SKM-1 (cell line): ENCODE results near the gene MLANA.

ENCODE experiments used
- DNase-seq: peaks from one replicate; lab custom pipeline; 2025; ENCODE audit not compliant: unreplicated experiment; lab: John Stamatoyannopoulos, UW

Gene MLANA

DNA sequence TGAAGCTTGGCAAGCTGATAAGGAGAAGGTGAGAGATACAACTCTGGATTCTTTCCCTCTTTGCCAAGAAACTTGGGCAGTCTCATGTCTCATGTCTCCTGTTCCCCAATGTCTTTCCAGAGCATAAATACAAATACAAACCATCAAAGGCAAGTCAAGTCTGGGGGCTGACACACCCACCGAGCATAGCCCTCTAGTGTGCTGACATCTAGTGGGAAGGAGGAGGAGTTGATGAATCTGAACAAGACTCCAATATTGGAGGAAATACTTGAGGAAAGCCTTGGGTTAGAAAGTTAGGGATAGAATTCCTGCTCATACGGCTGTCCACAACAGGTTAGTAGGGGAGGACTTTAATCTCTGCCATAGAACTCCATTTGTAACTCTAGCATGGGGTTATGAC lies 8.6 kb downstream of the MLANA start:
- no peak for DNase-seq

DNA sequence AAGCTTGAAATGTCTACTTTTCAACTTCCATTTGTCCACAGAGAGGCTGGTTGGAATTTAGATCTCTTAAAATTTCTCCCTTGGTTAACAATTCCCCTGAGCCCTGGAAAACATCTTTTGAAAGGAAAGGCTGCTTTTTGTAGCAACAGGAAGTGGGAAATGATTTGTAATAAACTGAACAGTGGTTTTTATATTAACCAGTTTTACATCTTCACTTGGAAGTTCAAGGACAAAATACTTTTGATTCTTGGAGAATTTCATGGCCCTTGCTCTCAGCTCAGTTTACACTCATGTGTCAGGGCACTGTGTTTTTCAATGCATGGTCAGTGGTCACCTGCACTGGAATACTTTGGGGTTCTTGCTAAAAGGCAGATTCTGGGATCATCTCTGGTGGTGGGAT lies 9.9 kb downstream of the MLANA start:
- DNase-seq: no peak

DNA sequence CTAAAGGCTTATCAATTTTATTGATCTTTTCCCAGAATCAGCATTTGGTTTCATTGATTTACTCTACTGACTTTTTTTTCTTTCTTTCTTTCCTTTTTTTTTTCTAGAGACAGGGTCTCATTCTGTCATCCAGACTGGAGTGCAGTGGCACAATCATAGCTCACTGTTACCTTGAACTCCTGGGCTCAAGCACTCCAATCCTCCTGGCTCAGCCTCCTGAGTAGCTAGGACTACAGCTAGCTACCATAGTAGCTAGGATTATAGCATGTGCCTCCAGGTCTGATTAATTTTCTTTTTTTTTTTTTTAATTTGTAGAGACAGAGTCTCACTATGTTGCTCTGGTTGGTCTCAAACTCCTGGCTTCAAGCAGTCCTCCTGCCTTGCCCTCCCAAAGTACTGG lies 11.7 kb downstream of the MLANA start:
- no peak for DNase-seq

DNA sequence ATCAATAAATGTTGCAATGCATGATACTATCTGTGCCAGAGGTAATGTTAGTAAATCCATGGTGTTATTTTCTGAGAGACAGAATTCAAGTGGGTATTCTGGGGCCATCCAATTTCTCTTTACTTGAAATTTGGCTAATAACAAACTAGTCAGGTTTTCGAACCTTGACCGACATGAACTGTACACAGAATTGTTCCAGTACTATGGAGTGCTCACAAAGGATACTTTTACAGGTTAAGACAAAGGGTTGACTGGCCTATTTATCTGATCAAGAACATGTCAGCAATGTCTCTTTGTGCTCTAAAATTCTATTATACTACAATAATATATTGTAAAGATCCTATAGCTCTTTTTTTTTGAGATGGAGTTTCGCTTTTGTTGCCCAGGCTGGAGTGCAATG lies 18.2 kb downstream of the MLANA start:
- DNase-seq: no peak

DNA sequence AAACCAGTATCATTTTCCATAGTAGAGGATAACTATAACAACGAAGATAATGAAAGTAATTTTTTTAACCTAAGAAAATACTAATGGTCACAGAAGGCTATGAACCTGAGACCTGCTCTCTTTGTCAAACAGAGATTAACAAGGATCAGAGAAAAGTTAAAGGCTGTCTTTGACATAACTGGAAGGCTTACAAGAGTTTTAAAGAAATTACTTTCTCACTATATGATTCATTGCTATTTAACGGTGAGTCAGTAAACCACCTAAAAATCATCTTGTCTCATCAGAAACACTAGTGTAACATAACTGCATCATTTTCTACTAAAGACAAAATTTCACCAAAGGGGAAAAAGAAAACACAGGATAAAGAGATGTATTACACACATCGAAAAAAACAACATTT lies 19.3 kb downstream of the MLANA start:
- DNase-seq: no peak

DNA sequence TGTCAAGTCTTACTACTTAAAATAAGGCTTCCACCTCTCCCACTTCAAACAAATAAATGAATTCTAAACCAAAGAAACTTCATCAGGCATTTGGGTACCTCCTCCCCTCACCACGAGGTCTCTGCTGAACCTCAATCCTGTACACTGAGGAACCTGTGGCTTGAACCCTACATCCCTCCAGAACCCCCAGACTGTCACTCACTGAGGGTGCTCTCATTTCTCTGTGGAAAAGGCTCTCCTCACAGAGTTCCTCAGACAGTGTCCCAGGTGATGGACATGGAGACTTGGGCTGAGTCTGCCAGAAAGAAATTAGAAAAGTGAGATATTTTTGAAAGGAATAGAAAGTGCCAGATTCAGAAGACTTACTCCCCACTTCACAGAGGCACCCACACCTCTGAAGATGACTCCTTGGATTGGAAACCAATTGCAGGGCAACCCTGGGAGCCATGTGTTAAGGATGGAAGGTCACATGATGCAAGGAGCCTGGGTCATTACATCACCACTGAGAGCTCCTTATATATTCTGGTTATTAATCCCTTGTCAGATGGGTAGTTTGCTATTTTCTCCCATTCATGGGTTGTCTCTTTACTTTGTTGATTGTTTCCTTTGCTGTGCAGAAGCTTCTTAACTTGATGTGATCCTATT lies 19.8 kb downstream of the MLANA start:
- no peak for DNase-seq

DNA sequence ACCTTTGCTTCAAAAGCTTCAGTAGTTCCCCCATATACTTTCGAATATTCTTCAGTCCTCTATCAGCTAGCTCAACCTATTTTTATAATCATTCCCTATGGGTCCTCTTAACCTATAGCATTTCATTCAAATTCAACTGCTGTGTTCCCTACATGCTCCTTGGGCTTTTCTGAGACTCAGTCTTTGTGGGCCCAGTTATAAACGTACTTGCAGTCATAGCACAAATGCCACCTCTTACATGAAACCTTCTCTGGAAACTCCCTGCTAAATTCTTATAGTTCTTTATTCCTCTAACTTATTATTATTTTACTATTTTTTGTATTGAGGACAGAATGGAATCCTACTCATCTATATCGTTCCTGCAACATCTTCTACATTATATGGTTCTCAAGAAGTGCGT lies 24.7 kb downstream of the MLANA start:
- no peak for DNase-seq

DNA sequence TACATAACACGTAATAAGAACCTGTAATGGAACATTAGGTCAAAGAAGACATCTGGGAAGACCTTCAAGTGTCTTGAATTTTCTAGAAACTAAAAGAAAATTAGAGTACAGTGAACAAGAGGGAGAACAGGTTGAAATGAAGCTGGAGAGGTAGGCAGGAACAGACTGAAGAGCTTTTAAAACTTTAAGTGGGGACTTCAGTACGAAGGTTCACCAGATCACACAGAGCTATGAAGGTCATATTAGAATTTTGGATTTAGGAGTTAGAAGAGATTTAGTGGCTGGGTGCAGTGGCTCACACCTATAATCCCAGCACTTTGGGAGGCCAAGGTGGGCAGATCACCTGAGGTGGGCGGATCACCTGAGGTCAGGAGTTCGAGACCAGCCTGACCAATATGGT lies 26.6 kb downstream of the MLANA start:
- DNase-seq: no peak

DNA sequence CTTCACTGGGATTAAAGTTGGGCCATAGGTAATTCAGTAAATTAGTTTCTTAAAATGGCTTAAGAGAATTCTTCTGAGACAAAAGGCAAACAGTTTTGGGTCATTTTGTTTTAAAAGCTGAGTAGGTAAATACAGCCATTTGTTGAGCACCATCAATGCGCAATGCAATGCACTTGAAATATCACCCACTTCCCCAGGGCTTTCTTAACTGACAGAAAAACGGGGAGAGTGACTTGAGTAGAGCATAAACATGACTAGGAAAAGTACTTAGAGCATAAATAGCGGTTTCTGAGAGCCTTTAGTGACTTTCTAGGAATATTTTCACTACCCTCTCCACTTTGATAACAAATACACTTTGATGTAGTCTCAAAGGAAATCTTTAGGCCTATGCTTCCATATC lies 27.2 kb downstream of the MLANA start:
- DNase-seq: no peak

DNA sequence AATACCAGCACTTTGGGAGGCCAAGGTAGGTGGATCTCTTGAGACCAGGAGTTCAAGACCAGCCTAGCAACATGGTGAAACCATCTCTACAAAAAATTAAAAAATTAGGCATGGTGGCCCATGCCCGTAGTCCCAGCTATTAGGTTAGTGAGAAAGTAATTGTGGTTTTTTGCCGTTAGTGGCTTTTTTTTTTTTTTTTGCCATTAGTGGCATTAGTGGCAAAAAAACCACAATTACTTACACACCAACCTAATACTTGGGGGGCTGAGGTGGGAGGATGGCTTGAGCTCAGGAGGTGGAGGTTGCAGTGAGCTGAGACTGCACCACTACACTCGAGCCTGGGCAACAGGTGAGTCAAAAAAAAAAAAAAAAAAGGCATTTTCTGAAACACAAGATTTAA lies 27.8 kb downstream of the MLANA start:
- DNase-seq: no peak

DNA sequence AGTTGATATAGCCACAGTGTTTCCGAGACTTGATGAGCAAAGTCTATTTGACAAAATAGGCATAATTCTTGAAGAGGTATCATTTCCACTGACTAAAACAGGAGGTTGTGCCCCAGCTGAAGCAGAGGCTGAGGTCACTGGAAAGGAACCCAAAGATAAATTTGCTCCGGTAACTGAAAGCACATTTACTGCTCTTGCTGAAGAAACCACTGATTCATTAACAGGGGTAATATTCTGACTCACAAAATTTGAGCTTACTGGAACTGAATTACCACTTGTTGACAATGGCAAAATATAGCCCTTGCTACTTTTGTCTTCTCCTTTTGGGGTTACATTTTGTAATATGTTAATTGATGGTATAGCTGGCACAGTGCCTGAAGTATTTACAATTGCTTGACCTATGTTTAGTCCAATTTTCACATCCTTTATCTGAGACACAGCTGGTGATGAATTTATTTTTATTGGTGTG lies 30.2 kb downstream of the MLANA start:
- no peak for DNase-seq

DNA sequence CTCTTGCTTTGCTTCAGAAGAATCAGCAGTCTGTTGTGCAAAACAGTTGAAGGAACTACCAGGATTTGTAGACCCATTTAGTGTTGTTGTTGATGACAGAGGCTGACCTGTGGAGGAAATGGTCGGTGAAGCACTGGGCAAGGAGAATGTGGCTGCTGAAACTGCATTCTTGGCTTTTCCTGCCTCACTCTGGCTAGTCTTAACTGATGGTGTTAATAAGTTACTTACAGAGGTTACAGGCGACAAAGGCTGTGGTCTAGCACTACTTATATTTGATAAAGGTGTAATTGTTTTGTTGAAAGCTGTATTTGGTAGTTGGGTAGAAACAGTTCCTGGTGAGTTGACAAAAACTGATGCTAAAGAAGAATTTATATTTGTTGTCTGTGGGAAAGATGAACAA lies 31.5 kb downstream of the MLANA start:
- no peak for DNase-seq

DNA sequence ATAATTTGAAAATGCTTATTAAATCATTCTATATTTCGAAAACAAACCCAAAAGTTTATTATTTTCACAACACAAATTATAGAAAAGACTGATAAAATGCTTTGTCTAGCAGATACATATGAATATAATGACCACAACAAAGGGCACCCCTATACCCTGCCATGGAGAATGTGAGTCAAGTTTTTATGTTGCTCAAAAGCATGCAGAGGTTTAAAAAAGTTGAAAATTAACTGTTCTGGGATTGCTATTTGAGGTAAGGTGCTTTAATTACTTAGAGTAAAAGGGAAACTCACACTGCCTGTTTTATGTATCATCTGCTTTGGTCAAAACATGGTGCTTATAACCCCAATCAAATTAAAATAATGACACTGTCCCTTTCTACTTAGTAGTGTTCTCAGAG lies 41.0 kb downstream of the MLANA start:
- no peak for DNase-seq

DNA sequence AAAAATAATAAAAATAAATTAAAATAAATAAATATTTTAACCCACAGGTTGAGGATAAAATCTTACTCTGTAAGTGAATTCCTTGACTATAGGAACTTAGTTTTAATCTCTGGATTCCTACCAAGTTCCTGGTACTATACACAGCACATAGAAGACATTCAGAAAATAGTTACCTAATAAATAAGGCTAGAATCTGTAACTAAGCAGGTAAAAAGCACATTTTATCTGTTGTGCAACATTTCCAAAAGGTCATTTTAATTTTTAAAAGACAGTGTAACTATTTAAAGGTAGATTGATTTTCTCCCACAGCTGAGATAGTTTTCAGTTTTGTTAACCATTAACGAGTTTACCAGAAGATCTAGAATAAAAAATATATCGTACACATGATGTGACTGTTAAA lies 47.8 kb downstream of the MLANA start:
- DNase-seq: no peak

DNA sequence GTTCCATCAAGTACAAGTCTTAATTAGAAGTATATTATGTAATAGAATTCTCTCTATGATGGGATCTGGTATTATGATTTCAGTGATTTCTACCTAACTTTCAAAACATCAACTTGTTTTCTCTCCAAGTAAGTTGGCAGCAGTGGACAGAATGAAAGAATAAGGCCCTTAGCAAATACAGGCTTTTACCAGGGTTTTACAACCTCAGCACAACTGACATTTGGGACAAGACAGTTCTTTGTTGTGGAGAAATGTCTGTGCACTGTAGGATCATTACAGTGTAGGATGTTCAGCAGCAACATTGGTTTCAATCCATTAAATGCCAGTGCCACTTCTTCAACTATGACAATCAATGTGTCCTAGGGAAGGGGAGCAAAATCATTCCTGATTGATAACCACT lies 48.8 kb downstream of the MLANA start:
- no peak for DNase-seq

DNA sequence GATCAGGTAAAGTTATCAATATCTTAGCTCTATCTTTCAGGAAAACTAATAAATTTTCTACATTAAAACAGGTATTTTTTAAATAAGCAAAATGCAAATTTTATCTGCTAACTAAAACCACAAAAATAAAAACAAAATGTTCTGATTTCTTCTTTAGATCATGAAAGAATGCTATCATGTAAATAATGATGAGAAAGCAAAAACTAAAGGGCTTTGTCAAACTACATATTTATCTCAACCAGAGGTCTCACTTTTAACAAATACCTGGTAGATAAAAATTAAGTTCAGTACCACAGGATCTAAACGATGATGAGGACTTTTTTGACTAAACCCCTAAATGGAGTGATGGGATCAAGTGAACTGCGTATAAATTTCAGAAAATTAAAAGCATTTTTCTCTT lies 50.5 kb downstream of the MLANA start:
- no peak for DNase-seq

DNA sequence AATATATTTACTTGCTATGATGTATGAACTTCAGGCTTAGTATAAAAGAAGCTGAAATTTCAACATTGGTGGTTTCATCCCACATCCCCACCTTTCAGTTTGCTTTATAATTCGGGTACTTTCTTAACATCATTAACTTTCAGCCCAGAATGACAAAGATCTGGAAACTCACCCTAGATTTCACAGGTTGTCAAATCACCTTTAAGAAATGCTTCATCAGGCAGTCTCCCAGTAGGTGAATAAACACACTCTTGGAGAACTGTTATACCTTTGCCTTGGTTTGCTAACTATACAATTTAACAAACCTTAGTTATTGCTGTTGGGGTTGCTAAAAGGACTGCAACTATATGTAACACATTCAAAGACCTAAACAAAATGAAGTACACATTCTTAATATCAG lies 54.4 kb downstream of the MLANA start:
- no peak for DNase-seq

DNA sequence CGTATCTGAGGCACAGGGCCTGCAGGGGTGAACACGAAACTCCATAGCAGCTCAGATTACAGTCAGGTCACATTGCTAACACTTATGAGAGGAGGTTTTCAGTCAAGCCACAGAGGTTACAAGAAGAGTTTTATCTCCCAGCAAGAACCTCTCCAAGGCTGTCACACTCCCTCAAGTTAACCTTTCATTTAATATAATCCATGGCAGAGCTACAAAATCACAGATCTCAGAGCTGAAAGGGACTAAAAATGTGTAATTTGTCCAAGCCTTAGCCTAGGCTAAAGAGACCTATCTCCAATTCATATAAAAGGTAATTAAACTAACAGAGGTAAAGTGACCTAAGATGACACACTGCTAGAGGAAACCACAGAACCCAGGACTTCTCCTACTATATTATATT lies 57.2 kb downstream of the MLANA start:
- no peak for DNase-seq

DNA sequence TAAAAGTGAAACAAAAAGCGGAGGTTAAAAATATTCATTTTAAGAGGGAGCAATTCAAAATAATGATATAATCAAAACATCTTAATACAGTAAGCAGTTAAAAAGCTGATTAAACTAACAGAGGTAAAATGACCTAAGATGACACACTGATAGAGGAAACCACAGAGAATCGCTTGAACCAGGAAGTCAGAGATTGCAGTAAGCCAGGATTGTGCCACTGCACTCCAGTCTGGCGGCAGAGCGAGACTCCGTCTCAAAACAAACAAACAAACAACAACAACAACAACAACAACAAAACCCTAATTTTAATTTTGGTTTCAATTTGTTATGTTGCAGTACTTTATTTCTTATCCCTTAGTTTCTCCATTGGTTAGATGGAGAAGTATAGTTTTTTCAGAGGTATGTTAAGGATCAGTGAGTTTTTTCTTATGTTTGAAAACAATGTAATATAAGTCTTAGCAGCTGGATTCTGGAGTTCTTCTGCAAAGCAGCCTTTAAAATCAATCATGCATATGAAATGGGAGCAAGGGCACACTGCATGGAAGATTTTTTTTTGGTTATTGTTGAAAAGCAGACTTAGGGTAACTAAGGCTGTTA lies 58.5 kb downstream of the MLANA start:
- DNase-seq: no peak

DNA sequence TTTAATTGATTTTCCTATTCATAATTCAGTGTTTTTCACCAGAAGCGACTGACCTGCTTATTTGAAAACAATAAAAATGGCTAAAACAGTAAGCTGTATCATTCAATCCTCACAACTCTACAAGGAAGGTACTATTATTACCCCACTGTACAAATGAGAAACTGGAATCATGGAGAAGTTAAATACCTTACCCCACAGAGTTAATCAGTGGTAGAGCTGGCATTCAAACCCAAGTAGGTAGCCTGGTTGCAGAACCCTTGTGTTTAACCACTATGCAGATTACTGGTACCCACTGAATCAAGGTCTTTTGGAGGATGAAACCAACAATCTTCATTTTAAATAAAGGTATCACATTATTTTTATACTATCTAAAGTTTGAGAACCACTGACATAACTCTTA lies 59.6 kb downstream of the MLANA start:
- no peak for DNase-seq

DNA sequence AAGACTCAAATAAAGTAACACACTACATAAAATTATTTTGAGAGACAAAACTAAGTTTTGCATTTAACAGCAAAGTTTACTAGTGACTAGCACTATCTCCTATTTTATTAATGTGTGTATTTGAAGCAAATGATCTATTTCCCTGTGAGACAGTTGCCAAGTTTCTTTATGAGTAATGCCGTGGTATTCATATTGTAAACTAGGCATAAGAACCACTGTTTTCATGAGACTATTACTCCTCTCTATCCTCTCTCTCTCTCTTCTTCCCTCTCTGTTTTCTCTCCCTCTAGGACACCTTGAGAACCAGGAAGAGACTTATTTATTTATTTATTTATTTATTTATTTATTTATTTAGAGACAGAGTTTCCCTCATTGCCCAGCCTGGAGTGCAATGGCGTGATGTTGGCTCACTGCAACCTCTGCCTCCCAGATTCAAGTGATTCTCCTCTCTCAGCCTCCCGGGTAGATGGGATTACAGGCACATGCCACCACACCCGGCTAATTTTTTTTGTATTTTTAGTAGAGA lies 61.1 kb downstream of the MLANA start:
- DNase-seq: no peak

DNA sequence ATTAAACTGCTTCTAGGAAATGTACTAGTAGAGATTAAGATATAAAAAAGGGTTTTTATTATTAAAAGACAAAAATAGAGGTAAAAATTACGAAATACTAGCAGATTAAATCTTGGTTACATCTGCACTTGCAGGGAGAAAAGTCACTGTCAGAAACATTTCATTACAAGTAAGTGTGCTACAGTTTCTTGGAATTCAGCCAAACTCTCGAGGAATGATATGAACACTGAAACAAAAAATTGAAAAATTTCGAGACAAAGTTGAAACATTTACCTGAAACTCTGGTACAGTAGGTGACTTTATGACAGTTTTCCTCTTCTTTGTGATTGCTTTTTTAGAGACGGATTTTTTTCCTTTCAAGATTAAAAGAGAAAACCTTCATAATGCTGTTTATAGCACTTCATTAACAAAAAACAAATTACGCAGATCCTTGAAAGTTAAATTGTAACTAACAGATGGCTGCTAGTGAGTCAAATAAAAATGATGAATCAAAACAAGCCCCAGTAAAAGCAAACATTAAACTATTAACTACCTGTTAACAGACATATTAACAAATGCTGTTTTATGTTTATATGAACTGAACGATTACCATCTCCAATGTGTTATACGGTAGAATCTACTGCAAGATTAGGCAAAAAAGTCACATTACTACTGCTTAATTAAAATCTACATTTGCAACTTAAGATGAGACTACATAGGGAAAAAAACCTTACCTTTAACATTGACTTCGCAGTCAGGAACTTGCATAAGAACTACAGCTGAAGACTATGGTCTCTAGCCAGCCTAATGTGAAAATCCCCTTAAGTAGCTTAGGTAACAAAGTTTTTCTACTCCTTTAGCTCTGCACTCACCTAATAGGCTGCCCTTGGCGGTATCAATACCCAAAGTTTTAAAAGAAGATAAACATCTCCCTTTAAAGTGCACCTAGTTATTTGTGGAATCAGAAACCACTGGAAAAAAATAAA lies 63.3 kb downstream of the MLANA start:
- no peak for DNase-seq
